SK-N-SH treated with all-trans-retinoic acid at 6 μM for 48 hours (cell line): ENCODE measurements around the gene MAB21L3.

Experiments used
- ATAC-seq: fragments of 200-7000 bp; cut with Tn5 transposase; 3 replicates; pipeline ENCODE4 v1.9.1; 2020; ENCODE audit warnings: mild to moderate bottlenecking, moderate library complexity
- BACH2 ChIP-seq: fragments of 250-450 bp; sonication (Bioruptor Pico); IDR thresholded peaks from 2 replicates; pipeline ENCODE4 v1.9.0; 2021; ENCODE audit warnings: mild to moderate bottlenecking, borderline replicate concordance
- ESRRG ChIP-seq: fragments of 250-450 bp; sonication (Bioruptor Pico); IDR thresholded peaks from 2 replicates; pipeline ENCODE4 v1.6.1; 2021; ENCODE audit warnings: mild to moderate bottlenecking
- GLIS3 ChIP-seq: fragments of 250-450 bp; sonication (Bioruptor Pico); IDR thresholded peaks from 2 replicates; pipeline ENCODE4 v1.5.0; 2020; ENCODE audit warnings: mild to moderate bottlenecking, moderate library complexity
- ISL1 ChIP-seq: fragments of 250-450 bp; sonication (Bioruptor Pico); IDR thresholded peaks from 2 replicates; pipeline ENCODE4 v2.1.2; 2022; ENCODE audit warnings: mild to moderate bottlenecking, moderate library complexity
- OSR1 ChIP-seq: fragments of 250-450 bp; sonication (Bioruptor Pico); IDR thresholded peaks from 2 replicates; pipeline ENCODE4 v1.8.0; 2022; ENCODE audit warnings: moderate library complexity, mild to moderate bottlenecking, inconsistent platforms
- PPARA ChIP-seq: fragments of 250-450 bp; sonication (Bioruptor Pico); IDR thresholded peaks from 2 replicates; pipeline ENCODE4 v1.5.0; 2020; ENCODE audit warnings: mild to moderate bottlenecking, borderline replicate concordance
- SNAI2 ChIP-seq: fragments of 250-450 bp; sonication (Bioruptor Pico); IDR thresholded peaks from 2 replicates; pipeline ENCODE4 v1.5.0; 2020; ENCODE audit warnings: mild to moderate bottlenecking, moderate library complexity
- TCF4 ChIP-seq: fragments of 250-450 bp; sonication (Bioruptor Pico); IDR thresholded peaks from 2 replicates; pipeline ENCODE4 v1.8.0; 2021; ENCODE audit warnings: mild to moderate bottlenecking, moderate library complexity, borderline replicate concordance
- TOX ChIP-seq: fragments of 250-450 bp; sonication (Bioruptor Pico); IDR thresholded peaks from 2 replicates; pipeline ENCODE4 v1.8.0; 2021; ENCODE audit warnings: mild to moderate bottlenecking, moderate library complexity, borderline replicate concordance
- ZC3H10 ChIP-seq: fragments of 250-450 bp; sonication (Bioruptor Pico); IDR thresholded peaks from 2 replicates; pipeline ENCODE4 v1.5.1; 2021; ENCODE audit warnings: mild to moderate bottlenecking, moderate library complexity
- ZFP3 ChIP-seq: fragments of 250-450 bp; sonication (Bioruptor Pico); IDR thresholded peaks from 2 replicates; pipeline ENCODE4 v1.5.0; 2020; ENCODE audit warnings: mild to moderate bottlenecking, moderate library complexity
- ZNF565 ChIP-seq: fragments of 450-650 bp; formaldehyde crosslinking; conservative IDR thresholded peaks from 2 replicates; pipeline ENCODE4 v1.5.0; 2020; ENCODE audit warnings: low read depth, mild to moderate bottlenecking, moderate library complexity
- ZNF70 ChIP-seq: fragments of 450-650 bp; formaldehyde crosslinking; IDR thresholded peaks from 2 replicates; pipeline ENCODE4 v1.5.0; 2020; ENCODE audit warnings: mild to moderate bottlenecking, moderate library complexity
- ZNF8 ChIP-seq: fragments of 450-650 bp; formaldehyde crosslinking; IDR thresholded peaks from 2 replicates; pipeline ENCODE4 v1.5.0; 2020; ENCODE audit warnings: mild to moderate bottlenecking, moderate library complexity
- TF ChIP-seq, protein P1 (sequence below): fragments of 250-450 bp; sonication (Bioruptor Pico); IDR thresholded peaks from 2 replicates; pipeline ENCODE4 v1.8.0; 2021; ENCODE audit warnings: low read depth, mild to moderate bottlenecking, moderate library complexity, borderline replicate concordance
- TF ChIP-seq, protein P2 (sequence below): fragments of 250-450 bp; sonication (Bioruptor Pico); IDR thresholded peaks from 2 replicates; pipeline ENCODE4 v1.5.0; 2020; ENCODE audit warnings: mild to moderate bottlenecking, moderate library complexity
- TF ChIP-seq, protein P3 (sequence below): fragments of 250-450 bp; sonication (Bioruptor Pico); IDR thresholded peaks from 2 replicates; pipeline ENCODE4 v1.5.1; 2020; ENCODE audit warnings: low read depth, mild to moderate bottlenecking, moderate library complexity
- TF ChIP-seq, protein P4 (sequence below): fragments of 250-450 bp; sonication (Bioruptor Pico); IDR thresholded peaks from 2 replicates; pipeline ENCODE4 v1.8.0; 2020; ENCODE audit warnings: mild to moderate bottlenecking, moderate library complexity, borderline replicate concordance
- TF ChIP-seq, protein P5 (sequence below): fragments of 250-450 bp; sonication (Bioruptor Pico); IDR thresholded peaks from 2 replicates; pipeline ENCODE4 v1.5.1; 2021; ENCODE audit warnings: mild to moderate bottlenecking, moderate library complexity

The MAB21L3 gene

DNA sequence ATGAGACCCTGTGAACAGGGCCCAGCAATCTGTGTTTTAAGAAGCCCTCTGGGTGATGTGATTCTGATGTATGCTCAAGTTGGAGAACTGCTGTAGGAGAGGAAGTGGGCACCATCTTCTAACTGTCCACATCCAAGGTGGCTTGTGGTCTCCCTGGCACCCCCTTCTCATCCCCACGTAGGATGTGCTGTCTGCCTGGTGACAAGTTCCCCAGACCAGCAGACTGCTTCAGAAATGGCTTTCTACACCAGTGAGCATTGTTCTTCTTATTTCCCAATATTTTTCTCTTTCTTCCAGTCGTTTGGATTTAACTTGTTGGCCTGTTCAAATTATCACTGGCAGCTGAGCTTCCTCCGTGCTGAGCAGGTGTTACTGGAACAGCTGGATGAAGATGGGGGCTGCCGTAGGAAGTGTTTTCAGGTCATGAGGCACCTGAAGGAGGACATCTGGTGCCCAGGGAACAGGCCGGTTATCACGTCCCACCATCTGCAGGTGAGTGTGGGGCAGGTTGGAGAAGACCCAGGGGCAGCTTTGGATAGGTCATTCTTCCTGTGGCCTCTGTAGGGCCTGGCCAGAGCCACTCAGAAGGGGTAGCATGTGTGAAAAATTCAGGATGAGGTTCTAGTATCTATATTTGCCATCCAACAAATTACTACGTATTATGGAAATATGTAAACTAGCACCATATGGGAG is 16.8 kb downstream of the MAB21L3 start:
- no peak for ATAC-seq
- TF ChIP-seq PPARA (no peak), BACH2 (CRISPR knock-in tag) (no peak)

DNA sequence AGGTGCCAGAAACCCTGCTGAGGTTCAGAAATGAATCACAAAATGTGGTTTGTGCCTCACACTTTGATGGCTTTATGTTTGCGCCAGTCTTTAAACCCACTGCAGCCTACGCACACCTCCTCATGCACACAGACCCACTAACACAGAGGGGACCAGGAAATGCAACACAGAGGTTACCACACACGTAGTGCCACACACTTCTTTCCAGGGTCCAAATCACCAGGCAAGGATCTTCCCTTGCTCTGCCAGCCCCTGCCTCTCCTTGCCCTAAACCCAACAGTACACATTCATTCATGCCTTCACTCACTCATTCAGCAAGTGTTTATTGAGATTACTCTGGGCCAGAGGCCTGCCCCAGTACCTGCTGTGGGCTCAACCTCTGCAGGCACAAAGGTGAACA is 17.5 kb downstream of the MAB21L3 start:
- no peak for ATAC-seq
- TF ChIP-seq ZNF8 (CRISPR knock-in tag) (no peak), ZFP3 (no peak), TOX (CRISPR knock-in tag) (no peak), ZNF70 (CRISPR knock-in tag) (no peak), BACH2 (CRISPR knock-in tag) (no peak), TCF4 (CRISPR knock-in tag) (no peak), PPARA (no peak), SNAI2 (CRISPR knock-in tag) (no peak), ZNF565 (no peak), ESRRG (CRISPR knock-in tag) (no peak), OSR1 (CRISPR knock-in tag) (no peak)
- TF ChIP-seq, protein P1, sequence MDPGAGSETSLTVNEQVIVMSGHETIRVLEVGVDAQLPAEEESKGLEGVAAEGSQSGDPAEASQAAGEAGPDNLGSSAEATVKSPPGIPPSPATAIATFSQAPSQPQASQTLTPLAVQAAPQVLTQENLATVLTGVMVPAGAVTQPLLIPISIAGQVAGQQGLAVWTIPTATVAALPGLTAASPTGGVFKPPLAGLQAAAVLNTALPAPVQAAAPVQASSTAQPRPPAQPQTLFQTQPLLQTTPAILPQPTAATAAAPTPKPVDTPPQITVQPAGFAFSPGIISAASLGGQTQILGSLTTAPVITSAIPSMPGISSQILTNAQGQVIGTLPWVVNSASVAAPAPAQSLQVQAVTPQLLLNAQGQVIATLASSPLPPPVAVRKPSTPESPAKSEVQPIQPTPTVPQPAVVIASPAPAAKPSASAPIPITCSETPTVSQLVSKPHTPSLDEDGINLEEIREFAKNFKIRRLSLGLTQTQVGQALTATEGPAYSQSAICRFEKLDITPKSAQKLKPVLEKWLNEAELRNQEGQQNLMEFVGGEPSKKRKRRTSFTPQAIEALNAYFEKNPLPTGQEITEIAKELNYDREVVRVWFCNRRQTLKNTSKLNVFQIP (CRISPR knock-in tag) = no peak
- TF ChIP-seq, protein P2, sequence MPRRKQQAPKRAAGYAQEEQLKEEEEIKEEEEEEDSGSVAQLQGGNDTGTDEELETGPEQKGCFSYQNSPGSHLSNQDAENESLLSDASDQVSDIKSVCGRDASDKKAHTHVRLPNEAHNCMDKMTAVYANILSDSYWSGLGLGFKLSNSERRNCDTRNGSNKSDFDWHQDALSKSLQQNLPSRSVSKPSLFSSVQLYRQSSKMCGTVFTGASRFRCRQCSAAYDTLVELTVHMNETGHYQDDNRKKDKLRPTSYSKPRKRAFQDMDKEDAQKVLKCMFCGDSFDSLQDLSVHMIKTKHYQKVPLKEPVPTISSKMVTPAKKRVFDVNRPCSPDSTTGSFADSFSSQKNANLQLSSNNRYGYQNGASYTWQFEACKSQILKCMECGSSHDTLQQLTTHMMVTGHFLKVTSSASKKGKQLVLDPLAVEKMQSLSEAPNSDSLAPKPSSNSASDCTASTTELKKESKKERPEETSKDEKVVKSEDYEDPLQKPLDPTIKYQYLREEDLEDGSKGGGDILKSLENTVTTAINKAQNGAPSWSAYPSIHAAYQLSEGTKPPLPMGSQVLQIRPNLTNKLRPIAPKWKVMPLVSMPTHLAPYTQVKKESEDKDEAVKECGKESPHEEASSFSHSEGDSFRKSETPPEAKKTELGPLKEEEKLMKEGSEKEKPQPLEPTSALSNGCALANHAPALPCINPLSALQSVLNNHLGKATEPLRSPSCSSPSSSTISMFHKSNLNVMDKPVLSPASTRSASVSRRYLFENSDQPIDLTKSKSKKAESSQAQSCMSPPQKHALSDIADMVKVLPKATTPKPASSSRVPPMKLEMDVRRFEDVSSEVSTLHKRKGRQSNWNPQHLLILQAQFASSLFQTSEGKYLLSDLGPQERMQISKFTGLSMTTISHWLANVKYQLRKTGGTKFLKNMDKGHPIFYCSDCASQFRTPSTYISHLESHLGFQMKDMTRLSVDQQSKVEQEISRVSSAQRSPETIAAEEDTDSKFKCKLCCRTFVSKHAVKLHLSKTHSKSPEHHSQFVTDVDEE = no peak
- TF ChIP-seq, protein P3, sequence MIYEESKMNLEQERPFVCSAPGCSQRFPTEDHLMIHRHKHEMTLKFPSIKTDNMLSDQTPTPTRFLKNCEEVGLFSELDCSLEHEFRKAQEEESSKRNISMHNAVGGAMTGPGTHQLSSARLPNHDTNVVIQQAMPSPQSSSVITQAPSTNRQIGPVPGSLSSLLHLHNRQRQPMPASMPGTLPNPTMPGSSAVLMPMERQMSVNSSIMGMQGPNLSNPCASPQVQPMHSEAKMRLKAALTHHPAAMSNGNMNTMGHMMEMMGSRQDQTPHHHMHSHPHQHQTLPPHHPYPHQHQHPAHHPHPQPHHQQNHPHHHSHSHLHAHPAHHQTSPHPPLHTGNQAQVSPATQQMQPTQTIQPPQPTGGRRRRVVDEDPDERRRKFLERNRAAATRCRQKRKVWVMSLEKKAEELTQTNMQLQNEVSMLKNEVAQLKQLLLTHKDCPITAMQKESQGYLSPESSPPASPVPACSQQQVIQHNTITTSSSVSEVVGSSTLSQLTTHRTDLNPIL = no peak
- TF ChIP-seq, protein P4, sequence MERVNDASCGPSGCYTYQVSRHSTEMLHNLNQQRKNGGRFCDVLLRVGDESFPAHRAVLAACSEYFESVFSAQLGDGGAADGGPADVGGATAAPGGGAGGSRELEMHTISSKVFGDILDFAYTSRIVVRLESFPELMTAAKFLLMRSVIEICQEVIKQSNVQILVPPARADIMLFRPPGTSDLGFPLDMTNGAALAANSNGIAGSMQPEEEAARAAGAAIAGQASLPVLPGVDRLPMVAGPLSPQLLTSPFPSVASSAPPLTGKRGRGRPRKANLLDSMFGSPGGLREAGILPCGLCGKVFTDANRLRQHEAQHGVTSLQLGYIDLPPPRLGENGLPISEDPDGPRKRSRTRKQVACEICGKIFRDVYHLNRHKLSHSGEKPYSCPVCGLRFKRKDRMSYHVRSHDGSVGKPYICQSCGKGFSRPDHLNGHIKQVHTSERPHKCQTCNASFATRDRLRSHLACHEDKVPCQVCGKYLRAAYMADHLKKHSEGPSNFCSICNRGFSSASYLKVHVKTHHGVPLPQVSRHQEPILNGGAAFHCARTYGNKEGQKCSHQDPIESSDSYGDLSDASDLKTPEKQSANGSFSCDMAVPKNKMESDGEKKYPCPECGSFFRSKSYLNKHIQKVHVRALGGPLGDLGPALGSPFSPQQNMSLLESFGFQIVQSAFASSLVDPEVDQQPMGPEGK = no peak

DNA sequence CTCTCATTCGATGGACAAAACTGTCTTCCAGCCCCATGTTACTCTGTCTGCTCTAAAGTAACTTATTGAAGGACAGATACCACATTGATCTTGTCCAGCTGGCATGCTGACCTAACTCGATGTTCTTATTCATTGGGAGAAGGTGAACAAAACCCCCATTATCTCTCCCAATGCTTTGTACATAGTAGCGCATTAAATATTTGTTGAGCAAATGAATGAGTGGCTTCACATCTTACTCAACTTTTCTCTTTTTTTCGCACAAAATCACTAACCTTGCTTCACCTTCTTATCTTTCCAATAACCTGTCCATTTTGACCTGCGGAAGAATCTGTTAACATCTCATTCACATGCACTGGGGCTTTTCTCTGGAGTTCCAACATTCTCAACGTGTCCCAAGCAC is 18.3 kb downstream of the MAB21L3 start:
- TF ChIP-seq OSR1 (CRISPR knock-in tag) = no peak
- no peak for TF ChIP-seq ZFP3
- no peak for TF ChIP-seq ZC3H10 (CRISPR knock-in tag)
- no peak for TF ChIP-seq ISL1 (CRISPR knock-in tag)
- TF ChIP-seq, protein P3 = no peak
- no peak for TF ChIP-seq TOX (CRISPR knock-in tag)
- TF ChIP-seq, protein P5, sequence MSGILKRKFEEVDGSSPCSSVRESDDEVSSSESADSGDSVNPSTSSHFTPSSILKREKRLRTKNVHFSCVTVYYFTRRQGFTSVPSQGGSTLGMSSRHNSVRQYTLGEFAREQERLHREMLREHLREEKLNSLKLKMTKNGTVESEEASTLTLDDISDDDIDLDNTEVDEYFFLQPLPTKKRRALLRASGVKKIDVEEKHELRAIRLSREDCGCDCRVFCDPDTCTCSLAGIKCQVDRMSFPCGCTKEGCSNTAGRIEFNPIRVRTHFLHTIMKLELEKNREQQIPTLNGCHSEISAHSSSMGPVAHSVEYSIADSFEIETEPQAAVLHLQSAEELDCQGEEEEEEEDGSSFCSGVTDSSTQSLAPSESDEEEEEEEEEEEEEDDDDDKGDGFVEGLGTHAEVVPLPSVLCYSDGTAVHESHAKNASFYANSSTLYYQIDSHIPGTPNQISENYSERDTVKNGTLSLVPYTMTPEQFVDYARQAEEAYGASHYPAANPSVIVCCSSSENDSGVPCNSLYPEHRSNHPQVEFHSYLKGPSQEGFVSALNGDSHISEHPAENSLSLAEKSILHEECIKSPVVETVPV (CRISPR knock-in tag) = no peak
- TF ChIP-seq GLIS3 (CRISPR knock-in tag) = no peak
- TF ChIP-seq ESRRG (CRISPR knock-in tag) = no peak
- ATAC-seq = no peak
